Right lobe of liver (tissue), 4 donors: ENCODE measurements around the gene ARID5B.

ENCODE experiments used
- CTCF ChIP-seq, 4 donors: fragments of 200-600 bp in 3 of 4; fragments of 450-650 bp in 1 of 4; IDR thresholded peaks; one replicate each; pipeline versions ENCODE4 v1.5.1 to v1.8.0; 2016 to 2022; ENCODE audit warnings: antibody characterized with exemption in 4 of 4, mild to moderate bottlenecking in 2 of 4
- POLR2A ChIP-seq: fragments of 450-650 bp; IDR thresholded peaks from one replicate; pipeline ENCODE4 v1.6.1; 2017; ENCODE audit warnings: antibody characterized with exemption, mild to moderate bottlenecking
- donor health status: DM: no; HTN: no; CAD: no.
- donor health status: DM: no; HTN: no; CAD: no.
- donor health status: DM: no; HTN: yes; CAD: no.

GRCh38 chr10:62021978-62022802, 120.7 kb downstream of the ARID5B start:
- TF ChIP-seq POLR2A, result no peak
- TF ChIP-seq CTCF (IDR thresholded peaks at IDR 0.05), result no peak
